ENCODE data around the gene ACSS1.
A peak's percentile ranks its signal among the peaks of the same experiment; 100 is the strongest.
"Not testable (repeated sequence)": the region's sequence is repeated elsewhere in the genome, so short reads cannot be mapped to it uniquely, and the experiment has no call there.

The ACSS1 gene

GRCh38 chr20:25009218-25010145 lies 48.5 kb downstream of the ACSS1 start:
- DNase-seq: no peak

GRCh38 chr20:25008388-25009217 lies 49.3 kb downstream of the ACSS1 start:
- no peak for DNase-seq

- DNase-seq: no peak
Observed at GRCh38 chr20:25007491-25008305, 50.2 kb downstream of the ACSS1 start.

- no peak for DNase-seq
Observed at GRCh38 chr20:25006431-25007167, 51.3 kb downstream of the ACSS1 start.

- no peak for DNase-seq
Observed at GRCh38 chr20:25005661-25006060, 52.3 kb downstream of the ACSS1 start.

GRCh38 chr20:25005220-25005619 lies 52.7 kb downstream of the ACSS1 start:
- DNase-seq: no peak

GRCh38 chr20:25003002-25003401 lies 54.9 kb downstream of the ACSS1 start:
- DNase-seq: no peak

- not testable (repeated sequence) for DNase-seq
Observed at GRCh38 chr20:25001323-25001722, 56.6 kb downstream of the ACSS1 start.

- DNase-seq: no peak
Observed at GRCh38 chr20:25000268-25000801, 57.6 kb downstream of the ACSS1 start.

GRCh38 chr20:24999568-24999967 lies 58.4 kb downstream of the ACSS1 start:
- no peak for DNase-seq

GRCh38 chr20:24998631-24999445 lies 59.1 kb downstream of the ACSS1 start:
- DNase-seq: no peak

GRCh38 chr20:24998121-24998520 lies 59.8 kb downstream of the ACSS1 start:
- no peak for DNase-seq

GRCh38 chr20:24996449-24997377 lies 61.2 kb downstream of the ACSS1 start:
- DNase-seq: no peak

GRCh38 chr20:24995741-24996448 lies 62.0 kb downstream of the ACSS1 start:
- DNase-seq: no peak

GRCh38 chr20:24994470-24995368 lies 63.2 kb downstream of the ACSS1 start:
- DNase-seq: peak; percentile 81 to 89

GRCh38 chr20:24994186-24994465 lies 63.8 kb downstream of the ACSS1 start:
- no peak for DNase-seq

GRCh38 chr20:24993337-24994185 lies 64.4 kb downstream of the ACSS1 start:
- no peak for DNase-seq
